SK-N-SH (cell line): Measurements from ENCODE around the gene ZNF217. TPM values are rescaled to one million over a fixed set of nuclear protein-coding genes. Genes with fewer than 3 reads are reported as not detected.

Experiments
- CTCF ChIA-PET: fragments of 300-600, 350-600 bp; formaldehyde crosslinking; extraction: SDS; loops from one replicate; lab custom pipeline; 2021; lab: Yijun Ruan, JAX
- POLR2A ChIA-PET: fragments of 350-600 bp; sonication (Branson Sonifier 250); formaldehyde crosslinking; extraction: SDS; loops from one replicate; lab custom pipeline; 2020; ENCODE audit warnings: antibody characterized with exemption, inconsistent platforms; lab: Yijun Ruan, JAX
- DNase-seq: peaks from one replicate; pipeline ENCODE4 v3.0.0; 2012
- H2AFZ ChIP-seq: fragments of 200-600 bp; sonication (generic); 2 replicates; pipeline ENCODE4 v1.8.1; 2016; ENCODE audit warnings: antibody characterized with exemption, mild to moderate bottlenecking, low read depth
- H3F3A ChIP-seq: fragments of 200-600 bp; sonication (generic); replicated peaks from 2 replicates; pipeline ENCODE3; 2016; ENCODE audit warnings: antibody characterized with exemption, mild to moderate bottlenecking; ENCODE audit not compliant: insufficient read depth
- H3K27ac ChIP-seq, 2 experiments: fragments of 200-500 bp in 1 of 2; fragments of 200-600 bp in 1 of 2; sonication (Bioruptor generic) in 1 of 2; sonication (generic), shearing (Covaris generic) in 1 of 2; 2 replicates each; pipeline versions ENCODE4 v1.5.1 to v1.6.1; 2014 to 2016; ENCODE audit warnings: low read depth in 2 of 2, inconsistent platforms in 1 of 2, low read length in 1 of 2, mild to moderate bottlenecking in 1 of 2, mixed read lengths in 1 of 2
- H3K27me3 ChIP-seq: fragments of 200-600 bp; sonication (generic), shearing (Covaris generic); 2 replicates; pipeline ENCODE4 v1.6.1; 2016; ENCODE audit warnings: mixed run types; ENCODE audit not compliant: insufficient read depth
- H3K36me3 ChIP-seq, 2 experiments: fragments of 200-500 bp in 1 of 2; fragments of 200-600 bp in 1 of 2; sonication (Bioruptor generic) in 1 of 2; sonication (generic) in 1 of 2; replicated peaks in 1 of 2; 2 replicates each; pipeline versions ENCODE3 to v1.5.1; 2014 to 2016; ENCODE audit warnings: low read length in 1 of 2, mild to moderate bottlenecking in 1 of 2; ENCODE audit not compliant: insufficient read depth in 2 of 2, control insufficient read depth in 1 of 2
- H3K4me1 ChIP-seq, 2 experiments: fragments of 200-500 bp in 1 of 2; fragments of 200-600 bp in 1 of 2; sonication (Bioruptor generic) in 1 of 2; sonication (generic), shearing (Covaris generic) in 1 of 2; 2 replicates each; pipeline versions ENCODE4 v1.5.1 to v1.6.1; 2014 to 2016; ENCODE audit warnings: low read depth in 1 of 2, low read length in 1 of 2, mixed run types in 1 of 2; ENCODE audit not compliant: insufficient read depth in 2 of 2, control insufficient read depth in 1 of 2
- H3K4me2 ChIP-seq: fragments of 200-600 bp; sonication (generic), shearing (Covaris generic); 2 replicates; pipeline ENCODE4 v1.6.1; 2017; ENCODE audit warnings: mixed run types
- H3K4me3 ChIP-seq, 2 experiments: fragments of 200-500 bp in 1 of 2; fragments of 200-600 bp in 1 of 2; sonication (Bioruptor generic) in 1 of 2; sonication (generic), shearing (Covaris generic) in 1 of 2; 2 replicates each; pipeline versions ENCODE4 v1.5.1 to v1.8.1; 2014 to 2016; ENCODE audit warnings: low read depth in 2 of 2, inconsistent platforms in 1 of 2, low read length in 1 of 2, mild to moderate bottlenecking in 1 of 2, mixed read lengths in 1 of 2, moderate library complexity in 1 of 2
- H3K79me2 ChIP-seq: fragments of 200-600 bp; sonication (generic); 2 replicates; pipeline ENCODE4 v1.8.1; 2017; ENCODE audit warnings: mild to moderate bottlenecking; ENCODE audit not compliant: insufficient read depth
- H3K9ac ChIP-seq: fragments of 200-600 bp; sonication (generic); 2 replicates; pipeline ENCODE4 v1.6.1; 2017; ENCODE audit warnings: mixed run types
- H3K9me2 ChIP-seq: fragments of 200-600 bp; sonication (generic); 2 replicates; pipeline ENCODE4 v1.6.1; 2017; ENCODE audit warnings: mixed run types
- H3K9me3 ChIP-seq: fragments of 200-600 bp; sonication (generic); 2 replicates; pipeline ENCODE4 v1.6.1; 2017; ENCODE audit warnings: mixed run types, mild to moderate bottlenecking, moderate library complexity
- H4K20me1 ChIP-seq: fragments of 200-600 bp; sonication (generic); 2 replicates; pipeline ENCODE4 v1.6.1; 2017; ENCODE audit warnings: mild to moderate bottlenecking, mixed run types; ENCODE audit not compliant: insufficient read depth
- CHD2 ChIP-seq: fragments of 150-350 bp; IDR thresholded peaks from 2 replicates; pipeline ENCODE4 v1.6.1; 2018; ENCODE audit warnings: low read length; ENCODE audit not compliant: partially characterized antibody
- ELF1 ChIP-seq: IDR thresholded peaks from 2 replicates; pipeline ENCODE4 v1.4.0; 2012
- EP300 ChIP-seq, 2 experiments: IDR thresholded peaks; 2 replicates each; pipeline versions ENCODE4 v1.4.0 to v1.6.1; 2012; ENCODE audit warnings: borderline replicate concordance in 1 of 2, low read depth in 1 of 2, low read length in 1 of 2
- EZH2phosphoT487 ChIP-seq: fragments of 200-600 bp; sonication (generic); IDR thresholded peaks from 2 replicates; pipeline ENCODE4 v1.6.1; 2017; ENCODE audit warnings: low read depth, mixed run types, mild to moderate bottlenecking, antibody characterized with exemption, moderate library complexity, borderline replicate concordance
- FOSL2 ChIP-seq: IDR thresholded peaks from 2 replicates; pipeline ENCODE4 v1.4.0; 2012; ENCODE audit warnings: low read depth, mild to moderate bottlenecking, moderate library complexity, borderline replicate concordance
- JUND ChIP-seq: IDR thresholded peaks from 2 replicates; pipeline ENCODE4 v1.4.0; 2012
- MXI1 ChIP-seq: IDR thresholded peaks from 2 replicates; pipeline ENCODE4 v1.6.1; 2012; ENCODE audit warnings: mild to moderate bottlenecking, low read depth, low read length, improper control_type of control experiment
- RAD21 ChIP-seq: IDR thresholded peaks from 2 replicates; pipeline ENCODE4 v1.6.1; 2012; ENCODE audit warnings: mild to moderate bottlenecking, low read length
- RCOR1 ChIP-seq: fragments of 150-350 bp; IDR thresholded peaks from 2 replicates; pipeline ENCODE4 v1.6.1; 2017; ENCODE audit warnings: antibody characterized with exemption, low read length
- RFX5 ChIP-seq: IDR thresholded peaks from 2 replicates; pipeline ENCODE4 v1.6.1; 2012; ENCODE audit warnings: mild to moderate bottlenecking, improper control_type of control experiment, low read length
- RXRA ChIP-seq: IDR thresholded peaks from 2 replicates; pipeline ENCODE4 v1.4.0; 2012; ENCODE audit warnings: low read depth, mild to moderate bottlenecking, borderline replicate concordance
- TAF1 ChIP-seq: IDR thresholded peaks from 2 replicates; pipeline ENCODE4 v1.6.1; 2012; ENCODE audit warnings: low read depth, mild to moderate bottlenecking, low read length, moderate library complexity, borderline replicate concordance
- TEAD4 ChIP-seq: IDR thresholded peaks from 2 replicates; pipeline ENCODE4 v1.4.0; 2012; ENCODE audit warnings: mild to moderate bottlenecking, borderline replicate concordance; ENCODE audit not compliant: insufficient read depth
- WGBS: methylation state at CpG from one replicate; pipeline ENCODE4 v1.1.6; 2017; ENCODE audit warnings: low lambda C conversion rate; 5-methylcytosine and 5-hydroxymethylcytosine counted together
- polyA plus RNA-seq, 3 experiments: library from polyadenylated mRNA; depleted of rRNA; stranded (reverse); fragments of >200 nt; gene quantifications; 2 replicates each; pipeline ENCODE4 v1.2.3, GENCODE V29; 2012
- TF ChIP-seq, protein P1 (sequence below): IDR thresholded peaks from 2 replicates; pipeline ENCODE4 v1.4.0; 2012; ENCODE audit warnings: low read depth, borderline replicate concordance
- TF ChIP-seq, protein P2 (sequence below): IDR thresholded peaks from 2 replicates; pipeline ENCODE4 v1.4.0; 2012; ENCODE audit warnings: low read depth, borderline replicate concordance
- TF ChIP-seq, protein P3 (sequence below): fragments of 200-600 bp; sonication (generic); IDR thresholded peaks from 2 replicates; pipeline ENCODE4 v1.6.1; 2017; ENCODE audit warnings: antibody characterized with exemption, mild to moderate bottlenecking, moderate library complexity
- TF ChIP-seq, protein P4 (sequence below): IDR thresholded peaks from 2 replicates; pipeline ENCODE4; 2012

The ZNF217 gene
- polyA plus RNA-seq, 1 of the 3 experiments (the other 2 are of a cell fraction) = 6.9 TPM

DNA sequence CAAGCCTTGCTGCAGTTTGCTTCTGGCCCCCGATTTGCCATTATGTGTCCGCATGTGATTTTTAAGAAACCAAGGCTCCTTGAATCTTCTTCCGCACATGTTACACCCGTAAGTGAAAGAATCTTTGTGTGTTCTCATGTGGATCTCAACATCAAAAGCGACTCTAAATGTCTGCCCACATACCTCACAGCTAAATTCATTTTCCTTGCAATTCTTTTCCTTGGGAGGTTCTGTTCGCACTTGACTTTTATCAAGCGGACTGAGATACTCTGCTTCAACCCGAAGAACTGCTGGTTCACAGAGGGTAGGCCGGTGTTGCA is 11.4 kb downstream of the ZNF217 start:
- Histone ChIP-seq H3K4me1 (peaks cover 15 to 77% of the 10 kb centered on the region in 2 experiments), H3F3A (peaks cover 56% of the 10 kb centered on the region), H3K79me2 (peaks cover 100% of the 10 kb centered on the region), H3K9ac (peak overlapping the region; percentile 69; the same call in 1 of the 2 replicates), H2AFZ (no peak overlapping the region), H4K20me1 (peaks cover 16% of the 10 kb centered on the region), H3K9me3 (no peaks in the 10 kb centered on the region), H3K36me3 (peaks cover 43 to 44% of the 10 kb centered on the region in 2 experiments), H3K9me2 (no peaks in the 10 kb centered on the region), H3K4me3 (no peak overlapping the region), H3K4me2 (peak overlapping the region; percentile 54; the same call in 1 of the 2 replicates), H3K27me3 (no peaks in the 10 kb centered on the region), H3K27ac (peak overlapping the region; percentile 67 to 95)
- TF ChIP-seq, protein P1, sequence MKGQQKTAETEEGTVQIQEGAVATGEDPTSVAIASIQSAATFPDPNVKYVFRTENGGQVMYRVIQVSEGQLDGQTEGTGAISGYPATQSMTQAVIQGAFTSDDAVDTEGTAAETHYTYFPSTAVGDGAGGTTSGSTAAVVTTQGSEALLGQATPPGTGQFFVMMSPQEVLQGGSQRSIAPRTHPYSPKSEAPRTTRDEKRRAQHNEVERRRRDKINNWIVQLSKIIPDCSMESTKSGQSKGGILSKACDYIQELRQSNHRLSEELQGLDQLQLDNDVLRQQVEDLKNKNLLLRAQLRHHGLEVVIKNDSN = no peak
- TF ChIP-seq, protein P2, sequence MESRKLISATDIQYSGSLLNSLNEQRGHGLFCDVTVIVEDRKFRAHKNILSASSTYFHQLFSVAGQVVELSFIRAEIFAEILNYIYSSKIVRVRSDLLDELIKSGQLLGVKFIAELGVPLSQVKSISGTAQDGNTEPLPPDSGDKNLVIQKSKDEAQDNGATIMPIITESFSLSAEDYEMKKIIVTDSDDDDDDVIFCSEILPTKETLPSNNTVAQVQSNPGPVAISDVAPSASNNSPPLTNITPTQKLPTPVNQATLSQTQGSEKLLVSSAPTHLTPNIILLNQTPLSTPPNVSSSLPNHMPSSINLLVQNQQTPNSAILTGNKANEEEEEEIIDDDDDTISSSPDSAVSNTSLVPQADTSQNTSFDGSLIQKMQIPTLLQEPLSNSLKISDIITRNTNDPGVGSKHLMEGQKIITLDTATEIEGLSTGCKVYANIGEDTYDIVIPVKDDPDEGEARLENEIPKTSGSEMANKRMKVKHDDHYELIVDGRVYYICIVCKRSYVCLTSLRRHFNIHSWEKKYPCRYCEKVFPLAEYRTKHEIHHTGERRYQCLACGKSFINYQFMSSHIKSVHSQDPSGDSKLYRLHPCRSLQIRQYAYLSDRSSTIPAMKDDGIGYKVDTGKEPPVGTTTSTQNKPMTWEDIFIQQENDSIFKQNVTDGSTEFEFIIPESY = no peak
- TF ChIP-seq RAD21 (no peak), TAF1 (no peak), TEAD4 (no peak), RFX5 (no peak), RXRA (no peak), EP300 (IDR thresholded peaks at IDR 0.05; ENCODE audit: borderline replicate concordance in 1 of 2, low read depth in 1 of 2, low read length in 1 of 2) (no peak), ELF1 (no peak), CHD2 (no peak), FOSL2 (no peak), MXI1 (no peak), EZH2phosphoT487 (no peak), JUND (no peak), RCOR1 (no peak)
- TF ChIP-seq, protein P3, sequence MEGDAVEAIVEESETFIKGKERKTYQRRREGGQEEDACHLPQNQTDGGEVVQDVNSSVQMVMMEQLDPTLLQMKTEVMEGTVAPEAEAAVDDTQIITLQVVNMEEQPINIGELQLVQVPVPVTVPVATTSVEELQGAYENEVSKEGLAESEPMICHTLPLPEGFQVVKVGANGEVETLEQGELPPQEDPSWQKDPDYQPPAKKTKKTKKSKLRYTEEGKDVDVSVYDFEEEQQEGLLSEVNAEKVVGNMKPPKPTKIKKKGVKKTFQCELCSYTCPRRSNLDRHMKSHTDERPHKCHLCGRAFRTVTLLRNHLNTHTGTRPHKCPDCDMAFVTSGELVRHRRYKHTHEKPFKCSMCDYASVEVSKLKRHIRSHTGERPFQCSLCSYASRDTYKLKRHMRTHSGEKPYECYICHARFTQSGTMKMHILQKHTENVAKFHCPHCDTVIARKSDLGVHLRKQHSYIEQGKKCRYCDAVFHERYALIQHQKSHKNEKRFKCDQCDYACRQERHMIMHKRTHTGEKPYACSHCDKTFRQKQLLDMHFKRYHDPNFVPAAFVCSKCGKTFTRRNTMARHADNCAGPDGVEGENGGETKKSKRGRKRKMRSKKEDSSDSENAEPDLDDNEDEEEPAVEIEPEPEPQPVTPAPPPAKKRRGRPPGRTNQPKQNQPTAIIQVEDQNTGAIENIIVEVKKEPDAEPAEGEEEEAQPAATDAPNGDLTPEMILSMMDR = no peak
- TF ChIP-seq, protein P4, sequence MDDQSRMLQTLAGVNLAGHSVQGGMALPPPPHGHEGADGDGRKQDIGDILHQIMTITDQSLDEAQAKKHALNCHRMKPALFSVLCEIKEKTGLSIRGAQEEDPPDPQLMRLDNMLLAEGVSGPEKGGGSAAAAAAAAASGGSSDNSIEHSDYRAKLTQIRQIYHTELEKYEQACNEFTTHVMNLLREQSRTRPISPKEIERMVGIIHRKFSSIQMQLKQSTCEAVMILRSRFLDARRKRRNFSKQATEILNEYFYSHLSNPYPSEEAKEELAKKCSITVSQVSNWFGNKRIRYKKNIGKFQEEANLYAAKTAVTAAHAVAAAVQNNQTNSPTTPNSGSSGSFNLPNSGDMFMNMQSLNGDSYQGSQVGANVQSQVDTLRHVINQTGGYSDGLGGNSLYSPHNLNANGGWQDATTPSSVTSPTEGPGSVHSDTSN = no peak
- no peak for DNase-seq
- ChIA-PET POLR2A (no interaction called here), CTCF (interaction anchor here (0.9 to 7.9 kb wide), 5 partner anchors 76 to 480 kb away, joined by 3 to 46 read pairs (median 3); no protein-coding TSS in a partner anchor)
- WGBS = 97% methylated on average over 9 of the region's 9 CpGs
